HL-60 (cell line): ENCODE results near the gene NUTF2.

Source experiments
- POLR2AphosphoS5 ChIP-seq: IDR thresholded peaks from 2 replicates; pipeline ENCODE4 v1.6.1; 2012; ENCODE audit warnings: low read depth
- TF ChIP-seq, protein P1 (sequence below): IDR thresholded peaks from one replicate; pipeline ENCODE4 v1.5.1; 2011; ENCODE audit warnings: low read length, control low read depth, inconsistent platforms; ENCODE audit not compliant: insufficient read depth

DNA sequence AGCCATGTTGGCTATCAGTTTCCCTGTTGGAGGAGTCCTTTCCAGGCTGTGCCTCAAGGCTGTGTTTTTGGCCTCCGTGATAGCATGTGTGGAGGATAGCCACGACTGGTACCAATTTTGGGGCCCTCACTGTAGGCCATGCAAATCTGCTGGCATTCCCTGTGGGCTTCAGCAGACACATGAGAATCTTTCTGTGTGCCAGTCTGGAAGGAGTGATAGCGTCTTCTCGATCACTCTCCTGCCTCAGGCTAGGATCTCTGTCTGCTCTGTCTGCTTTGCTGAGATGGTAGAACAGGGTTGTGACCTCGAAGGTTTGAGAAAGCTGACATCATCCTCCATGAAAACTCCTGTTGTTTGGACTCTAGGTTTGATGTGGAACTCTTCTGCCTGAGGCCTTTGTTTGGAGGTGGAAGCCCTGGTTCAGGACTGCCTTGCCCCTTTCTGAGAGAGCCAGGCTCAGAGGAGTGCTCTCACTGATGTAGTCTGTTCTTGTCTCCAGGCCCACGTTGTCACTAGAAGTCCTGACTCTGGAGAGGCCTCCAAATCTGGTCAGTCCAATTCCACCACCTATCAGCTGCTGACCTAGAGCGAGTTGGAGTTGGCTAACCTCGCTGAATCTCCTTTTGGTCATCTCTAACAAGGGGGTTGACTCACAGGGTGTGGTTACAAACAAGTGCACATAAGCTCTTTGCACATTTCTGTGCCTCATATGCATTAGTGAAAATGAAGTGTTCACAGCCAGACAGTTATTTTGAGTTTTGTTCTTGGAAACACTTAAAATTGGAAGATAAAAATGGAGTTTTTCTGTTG is 14.1 kb downstream of the NUTF2 start:
- TF ChIP-seq POLR2AphosphoS5: no peak
- TF ChIP-seq, protein P1, sequence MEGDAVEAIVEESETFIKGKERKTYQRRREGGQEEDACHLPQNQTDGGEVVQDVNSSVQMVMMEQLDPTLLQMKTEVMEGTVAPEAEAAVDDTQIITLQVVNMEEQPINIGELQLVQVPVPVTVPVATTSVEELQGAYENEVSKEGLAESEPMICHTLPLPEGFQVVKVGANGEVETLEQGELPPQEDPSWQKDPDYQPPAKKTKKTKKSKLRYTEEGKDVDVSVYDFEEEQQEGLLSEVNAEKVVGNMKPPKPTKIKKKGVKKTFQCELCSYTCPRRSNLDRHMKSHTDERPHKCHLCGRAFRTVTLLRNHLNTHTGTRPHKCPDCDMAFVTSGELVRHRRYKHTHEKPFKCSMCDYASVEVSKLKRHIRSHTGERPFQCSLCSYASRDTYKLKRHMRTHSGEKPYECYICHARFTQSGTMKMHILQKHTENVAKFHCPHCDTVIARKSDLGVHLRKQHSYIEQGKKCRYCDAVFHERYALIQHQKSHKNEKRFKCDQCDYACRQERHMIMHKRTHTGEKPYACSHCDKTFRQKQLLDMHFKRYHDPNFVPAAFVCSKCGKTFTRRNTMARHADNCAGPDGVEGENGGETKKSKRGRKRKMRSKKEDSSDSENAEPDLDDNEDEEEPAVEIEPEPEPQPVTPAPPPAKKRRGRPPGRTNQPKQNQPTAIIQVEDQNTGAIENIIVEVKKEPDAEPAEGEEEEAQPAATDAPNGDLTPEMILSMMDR: no peak
